Measurements from ENCODE around the gene HSD3B7.

DNA sequence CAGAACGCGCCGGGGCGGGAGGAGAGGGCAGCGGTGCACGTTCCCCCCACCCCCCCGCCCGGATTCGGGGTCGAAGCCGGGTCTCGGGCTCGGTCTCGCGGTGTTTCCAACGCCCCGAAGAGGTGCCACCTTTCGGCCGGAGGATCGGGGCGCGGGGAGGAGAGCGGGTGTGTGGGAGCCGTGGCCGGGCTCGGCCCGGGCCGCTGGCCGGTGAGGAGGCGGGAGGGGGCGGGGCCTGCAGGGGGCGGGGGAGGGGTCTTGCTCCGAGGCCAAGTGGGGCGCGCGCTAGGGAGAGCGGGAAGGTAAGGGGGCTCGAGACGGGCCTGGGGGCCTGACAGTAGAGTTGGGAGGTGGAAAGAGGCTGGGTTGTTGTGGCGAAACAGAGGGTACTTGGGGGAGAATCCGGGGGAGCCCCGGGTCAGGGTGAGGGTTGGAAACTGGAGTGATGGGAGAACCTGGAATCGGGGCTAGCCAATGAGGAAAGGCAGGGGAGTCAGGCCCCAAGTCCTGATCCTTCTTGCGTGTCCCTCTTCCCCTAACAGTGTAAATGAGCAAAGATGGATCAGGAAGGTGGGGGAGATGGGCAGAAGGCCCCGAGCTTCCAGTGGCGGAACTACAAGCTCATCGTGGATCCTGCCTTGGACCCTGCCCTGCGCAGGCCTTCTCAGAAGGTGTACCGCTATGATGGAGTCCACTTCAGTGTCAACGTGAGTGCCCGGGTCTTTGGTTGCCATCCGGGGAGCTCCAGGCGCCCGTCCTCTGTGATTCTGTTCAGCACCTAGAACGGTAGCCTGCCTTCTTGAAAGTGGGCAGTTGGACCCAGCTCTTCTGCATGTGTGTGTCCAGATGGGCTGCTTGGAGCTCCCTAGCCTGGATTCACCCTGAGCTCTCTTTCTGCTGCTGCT lies 26.6 kb upstream of the HSD3B7 start:
- TF ChIP-seq TAF1 (IDR thresholded peaks at IDR 0.05; ENCODE audit: borderline replicate concordance, low read depth, low read length), result no peak
- TF ChIP-seq, protein P1, sequence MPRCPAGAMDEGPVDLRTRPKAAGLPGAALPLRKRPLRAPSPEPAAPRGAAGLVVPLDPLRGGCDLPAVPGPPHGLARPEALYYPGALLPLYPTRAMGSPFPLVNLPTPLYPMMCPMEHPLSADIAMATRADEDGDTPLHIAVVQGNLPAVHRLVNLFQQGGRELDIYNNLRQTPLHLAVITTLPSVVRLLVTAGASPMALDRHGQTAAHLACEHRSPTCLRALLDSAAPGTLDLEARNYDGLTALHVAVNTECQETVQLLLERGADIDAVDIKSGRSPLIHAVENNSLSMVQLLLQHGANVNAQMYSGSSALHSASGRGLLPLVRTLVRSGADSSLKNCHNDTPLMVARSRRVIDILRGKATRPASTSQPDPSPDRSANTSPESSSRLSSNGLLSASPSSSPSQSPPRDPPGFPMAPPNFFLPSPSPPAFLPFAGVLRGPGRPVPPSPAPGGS (IDR thresholded peaks at IDR 0.05; ENCODE audit: borderline replicate concordance, insufficient read depth, low read depth, low read length, poor library complexity, severe bottlenecking), result no peak
- TF ChIP-seq EP300 (IDR thresholded peaks at IDR 0.05; ENCODE audit: borderline replicate concordance in 1 of 2, control insufficient read depth in 1 of 2, low read depth in 2 of 2, low read length in 2 of 2), result no peak
- TF ChIP-seq POLR2A (IDR thresholded peaks at IDR 0.05; ENCODE audit: low read depth, low read length), result peak; percentile 3; the same call in 1 of the 2 replicates
- TF ChIP-seq SIN3A (IDR thresholded peaks at IDR 0.05; ENCODE audit: low read depth, low read length), result no peak
- TF ChIP-seq SMC3 (IDR thresholded peaks at IDR 0.05; ENCODE audit: borderline replicate concordance, low read length), result no peak
- TF ChIP-seq, protein P2, sequence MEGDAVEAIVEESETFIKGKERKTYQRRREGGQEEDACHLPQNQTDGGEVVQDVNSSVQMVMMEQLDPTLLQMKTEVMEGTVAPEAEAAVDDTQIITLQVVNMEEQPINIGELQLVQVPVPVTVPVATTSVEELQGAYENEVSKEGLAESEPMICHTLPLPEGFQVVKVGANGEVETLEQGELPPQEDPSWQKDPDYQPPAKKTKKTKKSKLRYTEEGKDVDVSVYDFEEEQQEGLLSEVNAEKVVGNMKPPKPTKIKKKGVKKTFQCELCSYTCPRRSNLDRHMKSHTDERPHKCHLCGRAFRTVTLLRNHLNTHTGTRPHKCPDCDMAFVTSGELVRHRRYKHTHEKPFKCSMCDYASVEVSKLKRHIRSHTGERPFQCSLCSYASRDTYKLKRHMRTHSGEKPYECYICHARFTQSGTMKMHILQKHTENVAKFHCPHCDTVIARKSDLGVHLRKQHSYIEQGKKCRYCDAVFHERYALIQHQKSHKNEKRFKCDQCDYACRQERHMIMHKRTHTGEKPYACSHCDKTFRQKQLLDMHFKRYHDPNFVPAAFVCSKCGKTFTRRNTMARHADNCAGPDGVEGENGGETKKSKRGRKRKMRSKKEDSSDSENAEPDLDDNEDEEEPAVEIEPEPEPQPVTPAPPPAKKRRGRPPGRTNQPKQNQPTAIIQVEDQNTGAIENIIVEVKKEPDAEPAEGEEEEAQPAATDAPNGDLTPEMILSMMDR (IDR thresholded peaks at IDR 0.05 in 2 of 3, conservative IDR thresholded peaks at IDR 0.05 in 1 of 3; ENCODE audit: control insufficient read depth in 2 of 3, extremely low read depth in 1 of 3, insufficient read depth in 1 of 3, low read depth in 3 of 3, low read length in 3 of 3), result no peak
- TF ChIP-seq, protein P3, sequence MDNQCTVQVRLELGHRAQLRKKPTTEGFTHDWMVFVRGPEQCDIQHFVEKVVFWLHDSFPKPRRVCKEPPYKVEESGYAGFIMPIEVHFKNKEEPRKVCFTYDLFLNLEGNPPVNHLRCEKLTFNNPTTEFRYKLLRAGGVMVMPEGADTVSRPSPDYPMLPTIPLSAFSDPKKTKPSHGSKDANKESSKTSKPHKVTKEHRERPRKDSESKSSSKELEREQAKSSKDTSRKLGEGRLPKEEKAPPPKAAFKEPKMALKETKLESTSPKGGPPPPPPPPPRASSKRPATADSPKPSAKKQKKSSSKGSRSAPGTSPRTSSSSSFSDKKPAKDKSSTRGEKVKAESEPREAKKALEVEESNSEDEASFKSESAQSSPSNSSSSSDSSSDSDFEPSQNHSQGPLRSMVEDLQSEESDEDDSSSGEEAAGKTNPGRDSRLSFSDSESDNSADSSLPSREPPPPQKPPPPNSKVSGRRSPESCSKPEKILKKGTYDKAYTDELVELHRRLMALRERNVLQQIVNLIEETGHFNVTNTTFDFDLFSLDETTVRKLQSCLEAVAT (IDR thresholded peaks at IDR 0.05), result no peak
- no peak for TF ChIP-seq KDM1A (IDR thresholded peaks at IDR 0.05; ENCODE audit: borderline replicate concordance)
- no peak for TF ChIP-seq EZH2 (IDR thresholded peaks at IDR 0.05; ENCODE audit: borderline replicate concordance, control insufficient read depth, low read depth, low read length)
- TF ChIP-seq, protein P4, sequence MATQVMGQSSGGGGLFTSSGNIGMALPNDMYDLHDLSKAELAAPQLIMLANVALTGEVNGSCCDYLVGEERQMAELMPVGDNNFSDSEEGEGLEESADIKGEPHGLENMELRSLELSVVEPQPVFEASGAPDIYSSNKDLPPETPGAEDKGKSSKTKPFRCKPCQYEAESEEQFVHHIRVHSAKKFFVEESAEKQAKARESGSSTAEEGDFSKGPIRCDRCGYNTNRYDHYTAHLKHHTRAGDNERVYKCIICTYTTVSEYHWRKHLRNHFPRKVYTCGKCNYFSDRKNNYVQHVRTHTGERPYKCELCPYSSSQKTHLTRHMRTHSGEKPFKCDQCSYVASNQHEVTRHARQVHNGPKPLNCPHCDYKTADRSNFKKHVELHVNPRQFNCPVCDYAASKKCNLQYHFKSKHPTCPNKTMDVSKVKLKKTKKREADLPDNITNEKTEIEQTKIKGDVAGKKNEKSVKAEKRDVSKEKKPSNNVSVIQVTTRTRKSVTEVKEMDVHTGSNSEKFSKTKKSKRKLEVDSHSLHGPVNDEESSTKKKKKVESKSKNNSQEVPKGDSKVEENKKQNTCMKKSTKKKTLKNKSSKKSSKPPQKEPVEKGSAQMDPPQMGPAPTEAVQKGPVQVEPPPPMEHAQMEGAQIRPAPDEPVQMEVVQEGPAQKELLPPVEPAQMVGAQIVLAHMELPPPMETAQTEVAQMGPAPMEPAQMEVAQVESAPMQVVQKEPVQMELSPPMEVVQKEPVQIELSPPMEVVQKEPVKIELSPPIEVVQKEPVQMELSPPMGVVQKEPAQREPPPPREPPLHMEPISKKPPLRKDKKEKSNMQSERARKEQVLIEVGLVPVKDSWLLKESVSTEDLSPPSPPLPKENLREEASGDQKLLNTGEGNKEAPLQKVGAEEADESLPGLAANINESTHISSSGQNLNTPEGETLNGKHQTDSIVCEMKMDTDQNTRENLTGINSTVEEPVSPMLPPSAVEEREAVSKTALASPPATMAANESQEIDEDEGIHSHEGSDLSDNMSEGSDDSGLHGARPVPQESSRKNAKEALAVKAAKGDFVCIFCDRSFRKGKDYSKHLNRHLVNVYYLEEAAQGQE (IDR thresholded peaks at IDR 0.05; ENCODE audit: low read depth, low read length), result no peak
- TF ChIP-seq, protein P5, sequence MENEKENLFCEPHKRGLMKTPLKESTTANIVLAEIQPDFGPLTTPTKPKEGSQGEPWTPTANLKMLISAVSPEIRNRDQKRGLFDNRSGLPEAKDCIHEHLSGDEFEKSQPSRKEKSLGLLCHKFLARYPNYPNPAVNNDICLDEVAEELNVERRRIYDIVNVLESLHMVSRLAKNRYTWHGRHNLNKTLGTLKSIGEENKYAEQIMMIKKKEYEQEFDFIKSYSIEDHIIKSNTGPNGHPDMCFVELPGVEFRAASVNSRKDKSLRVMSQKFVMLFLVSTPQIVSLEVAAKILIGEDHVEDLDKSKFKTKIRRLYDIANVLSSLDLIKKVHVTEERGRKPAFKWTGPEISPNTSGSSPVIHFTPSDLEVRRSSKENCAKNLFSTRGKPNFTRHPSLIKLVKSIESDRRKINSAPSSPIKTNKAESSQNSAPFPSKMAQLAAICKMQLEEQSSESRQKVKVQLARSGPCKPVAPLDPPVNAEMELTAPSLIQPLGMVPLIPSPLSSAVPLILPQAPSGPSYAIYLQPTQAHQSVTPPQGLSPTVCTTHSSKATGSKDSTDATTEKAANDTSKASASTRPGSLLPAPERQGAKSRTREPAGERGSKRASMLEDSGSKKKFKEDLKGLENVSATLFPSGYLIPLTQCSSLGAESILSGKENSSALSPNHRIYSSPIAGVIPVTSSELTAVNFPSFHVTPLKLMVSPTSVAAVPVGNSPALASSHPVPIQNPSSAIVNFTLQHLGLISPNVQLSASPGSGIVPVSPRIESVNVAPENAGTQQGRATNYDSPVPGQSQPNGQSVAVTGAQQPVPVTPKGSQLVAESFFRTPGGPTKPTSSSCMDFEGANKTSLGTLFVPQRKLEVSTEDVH (IDR thresholded peaks at IDR 0.05; ENCODE audit: low read depth, partially characterized antibody), result no peak
- TF ChIP-seq, protein P6, sequence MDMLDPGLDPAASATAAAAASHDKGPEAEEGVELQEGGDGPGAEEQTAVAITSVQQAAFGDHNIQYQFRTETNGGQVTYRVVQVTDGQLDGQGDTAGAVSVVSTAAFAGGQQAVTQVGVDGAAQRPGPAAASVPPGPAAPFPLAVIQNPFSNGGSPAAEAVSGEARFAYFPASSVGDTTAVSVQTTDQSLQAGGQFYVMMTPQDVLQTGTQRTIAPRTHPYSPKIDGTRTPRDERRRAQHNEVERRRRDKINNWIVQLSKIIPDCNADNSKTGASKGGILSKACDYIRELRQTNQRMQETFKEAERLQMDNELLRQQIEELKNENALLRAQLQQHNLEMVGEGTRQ (IDR thresholded peaks at IDR 0.05; ENCODE audit: borderline replicate concordance, low read depth, low read length), result no peak
- TF ChIP-seq MYB (IDR thresholded peaks at IDR 0.05; ENCODE audit: borderline replicate concordance, low read depth, low read length), result no peak
